Ascending aorta (tissue), 2 donors: ENCODE results near the gene TRRAP. TPM values are rescaled to one million over a fixed set of nuclear protein-coding genes. Genes with fewer than 3 reads are reported as not detected.
A peak's percentile ranks its signal among the peaks of the same experiment; 100 is the strongest.

ENCODE experiments used
- DNase-seq, 2 donors: peaks; one replicate each; pipeline ENCODE4 v3.0.0-alpha.2; 2019; ENCODE audit warnings: low spot score in 2 of 2
- H3K27ac ChIP-seq, 2 donors: fragments of 200-600 bp; sonication (generic); one replicate each; pipeline ENCODE4 v1.5.1; 2016 to 2017; ENCODE audit warnings: mild to moderate bottlenecking in 1 of 2
- H3K27me3 ChIP-seq: fragments of 200-600 bp; sonication (generic); one replicate; pipeline ENCODE4 v1.5.1; 2017
- H3K36me3 ChIP-seq, 2 donors: fragments of 200-600 bp; sonication (generic); one replicate each; pipeline ENCODE4 v1.5.1; 2016
- H3K4me1 ChIP-seq, 2 donors: fragments of 200-600 bp; sonication (generic); one replicate each; pipeline ENCODE4 v1.5.1; 2016 to 2017; ENCODE audit warnings: mild to moderate bottlenecking in 1 of 2
- H3K4me3 ChIP-seq, 2 donors: fragments of 200-600 bp; sonication (generic); one replicate each; pipeline ENCODE4 v1.5.1; 2016 to 2017; ENCODE audit warnings: mild to moderate bottlenecking in 1 of 2
- H3K9me3 ChIP-seq, 2 donors: fragments of 200-600 bp; sonication (generic); one replicate each; pipeline ENCODE4 v1.5.1; 2016
- CTCF ChIP-seq, 3 experiments: fragments of 200-600 bp in 2 of 3; fragments of 450-650 bp in 1 of 3; sonication (generic) in 2 of 3; IDR thresholded peaks; one replicate each; pipeline ENCODE4 v1.5.1; 2016 to 2019; ENCODE audit warnings: antibody characterized with exemption in 3 of 3, mild to moderate bottlenecking in 1 of 3, moderate library complexity in 1 of 3
- intact Hi-C: fragments of 100-400 bp; cut with DNase I; formaldehyde crosslinking; loops from one replicate; pipeline ENCODE4 v1.15.1; 2023
- total RNA-seq: library from RNA; depleted of rRNA; stranded (reverse); fragments of >200 nt; gene quantifications from one replicate; pipeline ENCODE4 v1.1.0, GENCODE V29; 2016

The TRRAP gene
- total RNA-seq, 1 donor from 2014 or later: 23.4 TPM

DNA sequence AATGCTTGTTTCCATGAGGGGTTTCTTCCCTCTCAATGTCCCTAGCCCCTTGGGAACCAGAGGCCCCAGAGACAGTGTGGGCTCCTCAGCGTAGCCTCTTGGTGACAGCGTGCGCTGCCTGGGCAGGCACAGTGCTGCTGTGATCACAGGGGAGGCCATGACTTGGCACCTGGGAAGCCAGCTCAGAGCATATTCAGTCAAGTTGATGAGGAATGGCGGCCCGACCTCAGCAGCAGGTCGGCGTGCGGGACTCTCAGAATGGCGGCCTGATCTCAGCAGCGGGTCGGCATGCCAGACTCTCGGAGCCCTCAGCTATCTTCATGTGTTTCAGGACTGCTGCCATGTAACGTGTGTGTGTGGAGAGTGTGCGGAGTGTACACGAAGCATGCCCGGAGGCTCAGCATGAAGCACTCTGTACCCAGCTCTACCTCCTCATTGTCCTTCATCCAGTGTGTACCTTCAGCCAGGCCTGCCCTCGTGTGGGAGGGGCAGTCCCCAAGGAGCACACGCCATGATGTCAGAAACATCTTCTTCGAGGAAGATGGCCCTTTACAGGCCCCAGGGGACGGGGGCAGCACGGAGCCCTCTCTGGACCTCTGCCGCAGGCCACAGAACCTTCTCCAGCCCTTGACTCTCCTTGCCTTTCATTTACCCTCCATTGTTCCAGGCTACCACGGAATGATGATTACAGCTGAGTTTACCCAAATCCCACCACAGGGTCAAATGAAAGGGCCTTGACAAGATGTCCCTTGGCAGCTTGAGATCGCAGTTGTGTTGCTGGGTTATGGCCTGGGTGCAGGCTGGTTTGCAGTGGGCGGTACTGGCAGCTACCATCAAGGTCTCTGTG, 135.2 kb downstream of the TRRAP start:
- Histone ChIP-seq H3K9me3 (no peaks in the 10 kb centered on the region), H3K27me3 (no peaks in the 10 kb centered on the region), H3K36me3 (peaks cover 74 to 75% of the 10 kb centered on the region in 2 donors), H3K4me1 (no peaks in the 10 kb centered on the region), H3K27ac (no peak overlapping the region), H3K4me3 (no peak overlapping the region)
- no peak for TF ChIP-seq CTCF (IDR thresholded peaks at IDR 0.05)
- intact Hi-C loops: no loop called here
- DNase-seq: peak in 1 of 2 donors; percentile 56

DNA sequence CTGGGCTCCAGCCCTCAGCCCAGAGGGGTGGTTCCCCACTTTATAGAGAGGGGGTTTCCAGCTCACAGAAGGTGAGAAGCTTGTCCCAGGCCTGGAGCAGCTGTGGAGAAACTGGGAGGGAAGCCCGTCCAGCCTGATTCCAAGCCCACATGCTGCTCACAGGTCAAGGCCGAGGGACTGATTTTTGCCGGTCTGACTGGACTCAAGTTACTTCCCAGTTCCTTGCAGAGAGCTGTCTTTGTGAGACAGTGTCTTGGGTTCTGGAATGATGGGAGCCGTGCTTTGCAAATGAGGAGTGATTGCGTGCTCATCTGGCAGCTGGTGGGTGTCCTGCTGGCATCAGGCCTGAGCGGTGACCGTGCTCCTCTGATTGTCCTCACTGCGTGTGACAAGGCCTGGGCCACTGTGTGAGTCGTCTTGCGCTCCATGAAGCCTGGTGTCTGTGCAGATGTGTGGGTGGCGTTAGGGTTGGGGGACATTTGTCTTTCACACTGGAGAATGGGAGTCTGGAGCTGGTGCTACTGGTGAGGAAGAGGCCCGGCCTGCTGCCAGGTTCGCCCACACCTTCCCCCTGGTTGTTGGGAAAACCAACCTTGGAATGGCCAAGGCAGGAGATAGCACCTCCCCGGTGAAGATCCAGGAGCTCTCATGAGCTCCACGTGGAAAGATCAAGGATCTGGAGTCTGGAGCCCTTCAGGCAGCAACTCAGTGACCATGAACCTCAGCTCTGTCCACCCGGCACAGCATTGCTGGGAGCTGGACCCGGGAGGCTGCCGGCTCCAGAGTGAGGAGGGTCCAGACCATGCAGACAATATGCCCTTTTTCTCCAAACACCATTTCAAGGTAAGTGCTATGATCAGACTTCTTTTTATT, 136.0 kb downstream of the TRRAP start:
- DNase-seq: peak in 1 of 2 donors; percentile 45
- Histone ChIP-seq H3K36me3 (peaks cover 66% of the 10 kb centered on the region in 2 donors), H3K27ac (no peak overlapping the region), H3K4me1 (no peaks in the 10 kb centered on the region), H3K4me3 (no peak overlapping the region), H3K27me3 (no peaks in the 10 kb centered on the region), H3K9me3 (no peaks in the 10 kb centered on the region)
- no peak for TF ChIP-seq CTCF (IDR thresholded peaks at IDR 0.05)
- intact Hi-C loops: no loop called here

- TF ChIP-seq CTCF (IDR thresholded peaks at IDR 0.05): no peak
- intact Hi-C loops: no loop called here
- peak in 1 of 2 donors; percentile 22 for DNase-seq
- no peaks in the 10 kb centered on the region for H3K9me3 ChIP-seq
- peaks cover 0 to 3% of the 10 kb centered on the region in 2 donors for H3K4me1 ChIP-seq
- no peaks in the 10 kb centered on the region for H3K27me3 ChIP-seq
- H3K36me3 ChIP-seq: peaks cover 48 to 58% of the 10 kb centered on the region in 2 donors
- no peak overlapping the region for H3K4me3 ChIP-seq
- no peak overlapping the region for H3K27ac ChIP-seq
Measured at GRCh38 chr7:99016196-99016595, 137.9 kb downstream of the TRRAP start.

DNA sequence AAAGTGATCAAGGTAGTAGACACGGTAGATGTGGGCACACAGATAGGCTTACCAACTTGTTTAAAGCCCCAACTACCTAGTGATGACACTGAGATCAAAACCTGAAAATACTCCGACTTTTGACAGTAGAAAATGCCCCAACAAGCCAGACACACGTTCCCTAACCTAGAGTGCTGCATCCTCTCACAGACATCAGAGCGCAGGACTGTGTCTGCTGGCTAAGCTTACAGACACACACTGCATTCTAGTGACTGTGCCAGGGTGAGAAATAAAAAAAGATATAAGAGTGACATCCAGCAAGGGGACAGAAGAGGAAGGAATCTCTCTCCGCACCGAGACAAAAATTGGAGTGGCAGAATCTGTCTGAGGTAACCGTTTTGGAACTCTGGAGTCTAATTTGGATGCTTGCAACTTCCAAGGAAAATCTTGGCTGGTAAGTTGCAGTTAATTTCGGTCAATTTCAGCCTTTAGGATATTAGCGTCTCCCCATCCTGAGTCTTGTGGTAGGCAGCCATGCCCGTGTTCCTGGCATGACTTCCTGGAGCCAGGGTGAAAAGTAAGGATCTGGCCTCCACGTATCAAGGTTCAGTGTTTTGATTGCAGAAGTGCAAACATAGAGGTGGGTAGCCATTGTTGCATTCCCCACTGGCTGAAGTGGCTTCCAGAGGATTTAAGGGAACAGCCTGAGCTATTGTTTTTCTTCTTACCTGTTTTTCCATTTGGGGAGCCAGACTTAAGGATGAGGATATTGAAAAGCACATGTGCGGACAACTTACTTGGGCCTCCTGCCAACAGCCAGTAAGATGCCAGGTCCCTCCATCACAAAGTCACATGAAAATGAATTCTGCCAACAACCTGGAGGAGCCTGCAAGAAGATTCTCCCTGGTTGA, 141.4 kb downstream of the TRRAP start:
- Histone ChIP-seq H3K27me3 (no peaks in the 10 kb centered on the region), H3K4me3 (no peak overlapping the region), H3K36me3 (peaks cover 12 to 22% of the 10 kb centered on the region in 2 donors), H3K4me1 (peaks cover 3% of the 10 kb centered on the region in 2 donors), H3K9me3 (no peaks in the 10 kb centered on the region), H3K27ac (no peak overlapping the region)
- no peak for TF ChIP-seq CTCF (IDR thresholded peaks at IDR 0.05)
- DNase-seq: peak in 1 of 2 donors; percentile 16
- intact Hi-C loops: no loop called here

GRCh38 chr7:99020413-99020715, 142.0 kb downstream of the TRRAP start:
- H3K27me3 ChIP-seq: no peaks in the 10 kb centered on the region
- no peak for DNase-seq
- peaks cover 3% of the 10 kb centered on the region in 2 donors for H3K4me1 ChIP-seq
- peaks cover 6 to 16% of the 10 kb centered on the region in 2 donors for H3K36me3 ChIP-seq
- no peak for TF ChIP-seq CTCF (IDR thresholded peaks at IDR 0.05)
- intact Hi-C loops: no loop called here
- no peak overlapping the region for H3K27ac ChIP-seq
- H3K4me3 ChIP-seq: no peak overlapping the region
- H3K9me3 ChIP-seq: no peaks in the 10 kb centered on the region
